Activated T-helper 2 cell treated with anti-CD3 and anti-CD28 coated beads, Interferon-gamma antibody, Interleukin-2, Interleukin-4, amounts not matched to agents 10 μg/mL and 5 μg/mL and 100 μg/mL, durations not matched to agents 14 hours and 24 hours and 36 hours (primary cell): Measurements from ENCODE around the gene IL36B. TPM values are rescaled to one million over a fixed set of nuclear protein-coding genes. Genes with fewer than 3 reads are reported as not detected.

ENCODE experiments used
- DNase-seq: peaks from one replicate; pipeline ENCODE4 v3.0.0; 2021; ENCODE audit warnings: low spot score
- H3K27ac Mint-ChIP-seq: one replicate; pipeline ENCODE4 v1.8.0; 2021; ENCODE audit warnings: mixed read lengths
- H3K27me3 Mint-ChIP-seq: one replicate; pipeline ENCODE4 v1.8.0; 2021; ENCODE audit warnings: low read depth, mixed read lengths
- H3K36me3 Mint-ChIP-seq: one replicate; pipeline ENCODE4 v1.8.0; 2021; ENCODE audit warnings: low read depth, mixed read lengths
- H3K4me1 Mint-ChIP-seq: one replicate; pipeline ENCODE4 v1.8.0; 2021; ENCODE audit warnings: low read depth, mixed read lengths
- H3K4me3 Mint-ChIP-seq: one replicate; pipeline ENCODE4 v1.8.0; 2021; ENCODE audit warnings: low read depth, mild to moderate bottlenecking, moderate library complexity, mixed read lengths
- H3K9me3 Mint-ChIP-seq: one replicate; pipeline ENCODE4 v1.8.0; 2021; ENCODE audit warnings: mixed read lengths
- intact Hi-C: fragments of 100-400 bp; cut with micrococcal nuclease; formaldehyde crosslinking; loops from one replicate; pipeline ENCODE4 v1.15.1; 2023
- total RNA-seq: library from RNA; stranded (reverse); gene quantifications from 2 replicates; pipeline ENCODE4 v1.2.3, GENCODE V29; 2022

Gene IL36B
- total RNA-seq, 1 donor from 2014 or later = not detected

DNA sequence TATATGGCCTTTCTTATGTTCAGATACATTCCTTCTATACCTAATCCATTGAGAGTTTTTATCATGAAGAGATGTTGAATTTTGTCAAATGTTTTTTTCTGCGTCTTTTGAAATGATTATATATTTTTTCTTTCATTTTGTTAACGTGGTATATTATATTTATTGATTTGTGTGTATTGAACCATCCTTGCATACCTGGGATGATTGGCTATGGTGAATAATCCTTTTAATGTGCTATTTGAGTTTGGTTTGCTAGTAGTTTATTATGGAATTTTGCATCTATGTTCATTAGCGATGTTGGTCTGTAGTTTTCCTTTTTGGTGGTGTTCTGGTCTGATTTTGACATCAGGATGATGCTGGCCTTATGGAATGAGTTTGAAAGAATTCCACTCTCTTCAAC, 63.1 kb downstream of the IL36B start:
- intact Hi-C loops = loop anchor here (10.0 kb wide), 1 partner anchor 185 kb away; the partner anchor contains the start of gene PSD4
- peaks cover 27% of the 10 kb centered on the region for H3K36me3 Mint-ChIP-seq
- no peak overlapping the region for H3K4me3 Mint-ChIP-seq
- H3K9me3 Mint-ChIP-seq = peaks cover 59% of the 10 kb centered on the region
- H3K27ac Mint-ChIP-seq = no peak overlapping the region
- DNase-seq = no peak
- H3K4me1 Mint-ChIP-seq = peaks cover 20% of the 10 kb centered on the region
- no peaks in the 10 kb centered on the region for H3K27me3 Mint-ChIP-seq

DNA sequence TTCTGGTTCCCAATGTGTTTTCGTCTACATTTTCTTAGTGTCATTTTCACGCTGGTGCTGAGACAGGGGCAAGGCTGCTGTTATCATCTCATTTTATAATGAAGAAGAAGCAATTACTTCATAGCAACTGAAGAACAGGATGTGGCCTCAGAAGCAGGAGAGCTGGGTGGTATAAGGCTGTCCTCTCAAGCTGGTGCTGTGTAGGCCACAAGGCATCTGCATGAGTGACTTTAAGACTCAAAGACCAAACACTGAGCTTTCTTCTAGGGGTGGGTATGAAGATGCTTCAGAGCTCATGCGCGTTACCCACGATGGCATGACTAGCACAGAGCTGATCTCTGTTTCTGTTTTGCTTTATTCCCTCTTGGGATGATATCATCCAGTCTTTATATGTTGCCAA, 67.6 kb downstream of the IL36B start:
- H3K4me1 Mint-ChIP-seq = peaks cover 25% of the 10 kb centered on the region
- H3K27me3 Mint-ChIP-seq = no peaks in the 10 kb centered on the region
- peaks cover 24% of the 10 kb centered on the region for H3K9me3 Mint-ChIP-seq
- DNase-seq = peak; percentile 41
- peak overlapping the region; percentile 60 for H3K27ac Mint-ChIP-seq
- peaks cover 4% of the 10 kb centered on the region for H3K36me3 Mint-ChIP-seq
- H3K4me3 Mint-ChIP-seq = no peak overlapping the region
- intact Hi-C loops = loop anchor here (10.0 kb wide), 1 partner anchor 190 kb away; the partner anchor contains the start of gene PSD4

DNA sequence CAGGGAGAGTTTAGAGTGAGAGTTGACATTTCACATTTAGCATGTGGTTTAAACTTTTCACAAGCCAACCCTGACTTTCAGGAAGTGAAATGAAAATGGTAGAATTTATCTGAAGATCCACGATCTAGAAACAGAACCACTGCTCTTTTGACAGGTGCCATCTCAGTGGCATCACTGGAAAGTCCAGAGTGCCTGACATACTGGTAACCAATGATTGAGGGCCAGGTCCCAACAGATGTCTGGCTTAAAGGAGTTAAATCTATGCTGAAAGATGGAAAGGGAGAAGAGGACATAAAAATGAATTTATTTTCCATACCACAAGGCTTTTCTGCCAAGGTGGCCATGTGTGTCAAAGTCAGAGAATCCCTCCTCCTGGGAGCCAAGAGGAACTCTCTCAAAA, 72.1 kb downstream of the IL36B start:
- Mint-ChIP-seq H3K4me1 (peaks cover 30% of the 10 kb centered on the region), H3K27me3 (peaks cover 13% of the 10 kb centered on the region), H3K9me3 (no peaks in the 10 kb centered on the region), H3K27ac (peak overlapping the region; percentile 58), H3K36me3 (no peaks in the 10 kb centered on the region), H3K4me3 (no peak overlapping the region)
- intact Hi-C loops = loop anchor here (2.0 to 10.0 kb wide), 2 partner anchors 14 to 194 kb away; partner anchors contain the start of gene PSD4
- no peak for DNase-seq

DNA sequence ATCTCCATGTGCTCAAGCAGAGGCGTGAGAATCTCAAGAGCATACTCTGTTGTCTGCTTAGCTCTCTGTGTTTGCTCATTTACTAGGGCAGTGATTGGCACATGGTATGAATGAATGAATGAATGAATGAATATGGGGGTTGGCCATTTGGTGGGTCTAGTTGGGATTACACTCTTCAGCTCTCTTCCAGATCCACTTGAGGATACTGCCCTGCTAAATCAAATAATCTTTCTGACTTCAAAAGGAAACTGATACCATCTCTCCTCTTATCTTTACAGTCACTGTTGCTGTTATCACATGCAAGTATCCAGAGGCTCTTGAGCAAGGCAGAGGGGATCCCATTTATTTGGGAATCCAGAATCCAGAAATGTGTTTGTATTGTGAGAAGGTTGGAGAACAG, 72.9 kb downstream of the IL36B start:
- H3K27ac Mint-ChIP-seq = no peak overlapping the region
- no peak overlapping the region for H3K4me3 Mint-ChIP-seq
- peaks cover 26% of the 10 kb centered on the region for H3K4me1 Mint-ChIP-seq
- no peaks in the 10 kb centered on the region for H3K36me3 Mint-ChIP-seq
- H3K27me3 Mint-ChIP-seq = peaks cover 13% of the 10 kb centered on the region
- intact Hi-C loops = loop anchor here (2.0 to 10.0 kb wide), 2 partner anchors 15 to 195 kb away; partner anchors contain the start of gene PSD4
- no peaks in the 10 kb centered on the region for H3K9me3 Mint-ChIP-seq
- no peak for DNase-seq

DNA sequence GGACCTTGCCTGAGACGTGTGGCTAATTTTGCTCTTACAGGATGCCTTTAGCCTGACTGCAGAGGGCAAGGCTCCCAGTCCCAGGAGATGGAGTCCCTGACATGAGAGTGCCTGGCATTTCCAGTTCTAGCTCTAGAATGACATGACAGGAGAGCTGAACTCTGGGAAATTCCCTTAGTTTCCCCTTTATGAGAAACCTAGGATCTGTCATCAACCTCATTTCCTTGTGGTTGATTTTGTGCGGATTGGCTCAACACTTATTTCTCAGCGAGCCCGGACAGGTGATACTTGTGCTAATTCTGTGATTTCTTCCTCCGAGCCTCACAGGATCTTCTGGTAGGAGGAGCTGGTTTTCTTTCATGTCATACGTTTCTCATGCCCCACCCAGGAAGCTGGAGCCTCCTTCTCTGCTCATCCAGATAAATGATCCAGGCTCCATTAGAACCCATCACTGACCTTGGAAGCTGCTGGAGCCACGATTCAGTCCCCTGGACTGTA, 75.1 kb downstream of the IL36B start, which contains the start of gene IL36G:
Gene IL36G (plus strand): TSS at position 448 of the 498 bp plus-strand sequence. CDS start 633 bp downstream, outside the sequence.
- Mint-ChIP-seq H3K36me3 (no peaks in the 10 kb centered on the region), H3K4me3 (no peak within 1 kb of the TSS), H3K27me3 (peaks cover 15% of the 10 kb centered on the region), H3K4me1 (peaks cover 22% of the 10 kb centered on the region), H3K9me3 (no peaks in the 10 kb centered on the region), H3K27ac (no peak within 1 kb of the TSS)
- intact Hi-C loops = no loop called here
- no peak for DNase-seq

Other genes with a start within 250 kb of the IL36B start
- not detected in 2 replicates for gene IL1B, start 216.1 kb downstream of the IL36B start, total RNA-seq
- not detected in 2 replicates for gene IL37, start 141.7 kb downstream of the IL36B start, total RNA-seq
- gene IL36G, start 74.9 kb downstream of the IL36B start, total RNA-seq = not detected in 2 replicates
- 0.34 TPM in 1 of 2 replicates, not detected in the other for gene IL36A, start 47.4 kb downstream of the IL36B start, total RNA-seq
- not detected in 2 replicates for gene IL36RN, start 6.3 kb upstream of the IL36B start, total RNA-seq
- gene IL1F10, start 15.1 kb upstream of the IL36B start, total RNA-seq = not detected in 2 replicates
- gene IL1RN, start 74.7 kb upstream of the IL36B start, total RNA-seq = 13.2 and 15.9 TPM in 2 replicates
- gene PSD4, start 121.1 kb upstream of the IL36B start, total RNA-seq = 313 and 319 TPM in 2 replicates
- gene PAX8, start 226.1 kb upstream of the IL36B start, total RNA-seq = 0.76 and 0.84 TPM in 2 replicates